H9 (cell line): ENCODE measurements around the gene HS3ST1. TPM values are rescaled to one million over a fixed set of nuclear protein-coding genes. Genes with fewer than 3 reads are reported as not detected.

Experiments used
- DNase-seq: peaks from one replicate; pipeline ENCODE4 v3.0.0-alpha.2; 2017
- H2AFZ ChIP-seq: one replicate; pipeline ENCODE4 v1.6.1; 2013; ENCODE audit warnings: mild to moderate bottlenecking, low read length, control low read depth, moderate library complexity
- H2AK5ac ChIP-seq: 2 replicates; pipeline ENCODE4 v1.6.1; 2013; ENCODE audit warnings: low read length, control low read depth, mixed read lengths; ENCODE audit not compliant: insufficient read length
- H2BK120ac ChIP-seq: one replicate; pipeline ENCODE4 v1.6.1; 2013; ENCODE audit warnings: low read depth, mild to moderate bottlenecking, low read length, control low read depth, inconsistent platforms; ENCODE audit not compliant: poor library complexity, severe bottlenecking
- H2BK12ac ChIP-seq: 2 replicates; pipeline ENCODE4 v1.6.1; 2013; ENCODE audit warnings: low read length, control low read depth, mixed read lengths, low read depth; ENCODE audit not compliant: insufficient read length
- H2BK15ac ChIP-seq: 2 replicates; pipeline ENCODE4 v1.6.1; 2013; ENCODE audit warnings: low read depth, low read length, control low read depth
- H2BK20ac ChIP-seq: one replicate; pipeline ENCODE4 v1.6.1; 2013; ENCODE audit warnings: low read depth, mild to moderate bottlenecking, low read length, control low read depth, inconsistent platforms; ENCODE audit not compliant: poor library complexity, severe bottlenecking
- H2BK5ac ChIP-seq: 2 replicates; pipeline ENCODE4 v1.6.1; 2013; ENCODE audit warnings: low read length, control low read depth, mixed read lengths; ENCODE audit not compliant: insufficient read length
- H3K14ac ChIP-seq: 2 replicates; pipeline ENCODE4 v1.6.1; 2013; ENCODE audit warnings: low read length, control low read depth; ENCODE audit not compliant: insufficient read depth
- H3K18ac ChIP-seq: 2 replicates; pipeline ENCODE4 v1.6.1; 2013; ENCODE audit warnings: low read depth, mild to moderate bottlenecking, mixed read lengths, low read length, control low read depth; ENCODE audit not compliant: insufficient read length
- H3K23ac ChIP-seq: 2 replicates; pipeline ENCODE4 v1.6.1; 2013; ENCODE audit warnings: low read length, control low read depth, mixed read lengths, low read depth; ENCODE audit not compliant: insufficient read length
- H3K23me2 ChIP-seq: 2 replicates; pipeline ENCODE4 v1.6.1; 2013; ENCODE audit warnings: low read depth, mild to moderate bottlenecking, mixed read lengths, low read length, control low read depth; ENCODE audit not compliant: insufficient read length, poor library complexity, severe bottlenecking
- H3K27ac ChIP-seq: 2 replicates; pipeline ENCODE4 v1.5.1; 2013; ENCODE audit warnings: low read length, control low read depth, mixed read lengths, low read depth; ENCODE audit not compliant: insufficient read length
- H3K27me3 ChIP-seq: 2 replicates; pipeline ENCODE4 v1.6.1; 2013; ENCODE audit warnings: low read length, control low read depth, inconsistent platforms; ENCODE audit not compliant: insufficient read depth
- H3K4ac ChIP-seq: 2 replicates; pipeline ENCODE4 v1.6.1; 2013; ENCODE audit warnings: low read depth, mild to moderate bottlenecking, control low read depth, inconsistent platforms, low read length, moderate library complexity
- H3K4me1 ChIP-seq: 2 replicates; pipeline ENCODE4 v1.6.1; 2013; ENCODE audit warnings: low read length, control low read depth, inconsistent platforms; ENCODE audit not compliant: insufficient read depth
- H3K4me2 ChIP-seq: 2 replicates; pipeline ENCODE4 v1.6.1; 2013; ENCODE audit warnings: low read length, control low read depth, mixed read lengths; ENCODE audit not compliant: insufficient read length, insufficient read depth
- H3K56ac ChIP-seq: 2 replicates; pipeline ENCODE4 v1.6.1; 2013; ENCODE audit warnings: low read depth, mild to moderate bottlenecking, mixed read lengths, low read length, control low read depth; ENCODE audit not compliant: insufficient read length
- H3K79me1 ChIP-seq: 2 replicates; pipeline ENCODE4 v1.6.1; 2013; ENCODE audit warnings: low read depth, mild to moderate bottlenecking, moderate library complexity, low read length, control low read depth, inconsistent platforms; ENCODE audit not compliant: insufficient read depth, poor library complexity, severe bottlenecking
- H3K79me2 ChIP-seq: 2 replicates; pipeline ENCODE4 v1.6.1; 2013; ENCODE audit warnings: low read length, control low read depth, inconsistent platforms; ENCODE audit not compliant: insufficient read depth
- H3K9ac ChIP-seq: 2 replicates; pipeline ENCODE4 v1.6.1; 2013; ENCODE audit warnings: low read length, control low read depth, mixed read lengths; ENCODE audit not compliant: insufficient read length; ENCODE audit errors: extremely low read depth
- H3K9me3 ChIP-seq: one replicate; pipeline ENCODE4 v1.6.1; 2013; ENCODE audit warnings: low read depth, low read length, inconsistent platforms; ENCODE audit not compliant: control insufficient read depth
- H3T11ph ChIP-seq: one replicate; pipeline ENCODE4 v1.6.1; 2013; ENCODE audit warnings: mild to moderate bottlenecking, low read length, control low read depth, inconsistent platforms
- H4K20me1 ChIP-seq: one replicate; pipeline ENCODE4 v1.6.1; 2013; ENCODE audit not compliant: control insufficient read depth, insufficient read length, insufficient read depth
- H4K5ac ChIP-seq: 2 replicates; pipeline ENCODE4 v1.6.1; 2013; ENCODE audit warnings: low read depth, mild to moderate bottlenecking, mixed read lengths, low read length, control low read depth; ENCODE audit not compliant: insufficient read length
- H4K8ac ChIP-seq: replicated peaks from 2 replicates; pipeline ENCODE4 v1.6.1; 2013; ENCODE audit warnings: low read length, control low read depth, mixed read lengths, low read depth; ENCODE audit not compliant: insufficient read length
- H4K91ac ChIP-seq: 2 replicates; pipeline ENCODE4 v1.6.1; 2013; ENCODE audit warnings: low read depth, mild to moderate bottlenecking, moderate library complexity, mixed read lengths, low read length, control low read depth; ENCODE audit not compliant: insufficient read length
- H3K27ac Mint-ChIP-seq, 3 experiments: 2 replicates in 2 of 3; 3 replicates in 1 of 3; pipeline ENCODE4 v1.8.0; 2020 to 2021; ENCODE audit warnings: mixed read lengths in 3 of 3, mild to moderate bottlenecking in 1 of 3, moderate library complexity in 1 of 3
- H3K27me3 Mint-ChIP-seq: 2 replicates; pipeline ENCODE4 v1.8.0; 2021; ENCODE audit warnings: low read depth, mild to moderate bottlenecking, moderate library complexity, mixed read lengths
- H3K36me3 Mint-ChIP-seq, 3 experiments: 2 replicates in 2 of 3; 3 replicates in 1 of 3; pipeline ENCODE4 v1.8.0; 2020 to 2021; ENCODE audit warnings: low read depth in 3 of 3, mixed read lengths in 3 of 3; ENCODE audit not compliant: insufficient read depth in 1 of 3
- H3K4me1 Mint-ChIP-seq, 2 experiments: 2 replicates each; pipeline ENCODE4 v1.8.0; 2020; ENCODE audit warnings: mixed read lengths in 2 of 2
- H3K4me3 Mint-ChIP-seq, 2 experiments: 2 replicates in 1 of 2; 3 replicates in 1 of 2; pipeline ENCODE4 v1.8.0; 2020 to 2021; ENCODE audit warnings: mild to moderate bottlenecking in 2 of 2, mixed read lengths in 2 of 2, moderate library complexity in 1 of 2
- H3K9me3 Mint-ChIP-seq, 2 experiments: 2 replicates in 1 of 2; 3 replicates in 1 of 2; pipeline ENCODE4 v1.8.0; 2020; ENCODE audit warnings: mild to moderate bottlenecking in 2 of 2, mixed read lengths in 2 of 2, moderate library complexity in 1 of 2
- CTCF ChIP-seq: fragments of 200-600 bp; sonication (generic); conservative IDR thresholded peaks from 3 replicates; pipeline ENCODE4 v1.8.0; 2021; ENCODE audit warnings: antibody characterized with exemption, mild to moderate bottlenecking
- WGBS: extraction: QIAGEN DNeasy Blood & Tissue Kit; methylation state at CpG from one replicate; pipeline ENCODE4 v1.1.7; 2013; ENCODE audit warnings: missing lambda C conversion rate, low lambda C conversion rate, mixed read lengths; ENCODE audit not compliant: insufficient read length; ENCODE audit errors: extremely low coverage; 5-methylcytosine and 5-hydroxymethylcytosine counted together
- total RNA-seq: library from RNA; stranded (reverse); gene quantifications from 2 replicates; pipeline ENCODE4 v1.2.1, GENCODE V29; 2021

Gene HS3ST1
- total RNA-seq, 1 experiment from 2014 or later: 0.04 TPM

GRCh38 chr4:11435557-11435956, 6.9 kb upstream of the HS3ST1 start:
- Histone ChIP-seq H3K9ac (no peak overlapping the region), H4K91ac (no peak overlapping the region), H3K79me2 (no peaks in the 10 kb centered on the region), H3K23ac (no peak overlapping the region), H3K4me1 (no peaks in the 10 kb centered on the region; the same call in 1 of the 2 replicates), H2AK5ac (no peak overlapping the region), H3K79me1 (no peaks in the 10 kb centered on the region), H4K8ac (no peak overlapping the region), H2BK12ac (no peak overlapping the region), H3K56ac (no peak overlapping the region), H3K14ac (no peak overlapping the region), H4K20me1 (no peaks in the 10 kb centered on the region), H2AFZ (no peak overlapping the region), H3K27me3 (no peaks in the 10 kb centered on the region), H2BK20ac (no peak overlapping the region), H2BK5ac (no peak overlapping the region), H3K9me3 (no peaks in the 10 kb centered on the region), H3K18ac (no peak overlapping the region), H2BK120ac (no peak overlapping the region), H3K23me2 (no peaks in the 10 kb centered on the region), H3T11ph (no peak overlapping the region), H2BK15ac (no peak overlapping the region), H3K4ac (no peak overlapping the region), H3K4me2 (no peak overlapping the region), H3K27ac (no peak overlapping the region), H4K5ac (no peak overlapping the region)
- Mint-ChIP-seq H3K9me3 (no peaks in the 10 kb centered on the region), H3K27ac (no peak overlapping the region), H3K27me3 (peaks cover 17% of the 10 kb centered on the region), H3K4me3 (no peak overlapping the region), H3K36me3 (no peaks in the 10 kb centered on the region), H3K4me1 (peaks cover 6 to 7% of the 10 kb centered on the region in 2 experiments)
- DNase-seq: no peak
- TF ChIP-seq CTCF: no peak
- no CpG with 5 or more reads among the region's 1 CpG for WGBS
